IPS DF 4.7 (cell line): ENCODE data around the gene CEP250.
"Not testable (repeated sequence)": the region's sequence is repeated elsewhere in the genome, so short reads cannot be mapped to it uniquely, and the experiment has no call there.

ENCODE experiments used
- DNase-seq: peaks from one replicate; pipeline ENCODE4 v3.0.0-alpha.2; 2013; ENCODE audit warnings: low spot score; ENCODE audit errors: extremely low read depth

CEP250 gene

DNA sequence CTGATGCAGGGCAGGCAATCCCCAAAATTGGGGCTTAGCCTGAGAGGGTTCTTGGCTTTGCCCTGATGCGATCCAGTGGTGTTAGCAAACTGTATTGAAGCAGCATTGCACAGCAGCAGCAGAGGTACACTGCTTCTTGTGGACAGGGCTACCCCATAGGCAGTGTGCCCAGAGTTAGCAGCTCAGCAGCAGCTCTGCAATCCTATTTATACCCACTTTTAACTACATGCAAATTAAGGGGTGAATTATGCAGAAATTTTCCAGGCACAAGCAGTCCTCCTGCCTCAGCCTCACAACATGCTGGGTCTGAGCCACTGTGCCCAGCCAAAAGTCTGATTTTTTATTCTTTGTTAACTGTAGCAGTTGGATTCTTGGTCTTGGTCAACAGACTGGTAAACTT lies 70.2 kb downstream of the CEP250 start:
- DNase-seq = no peak

DNA sequence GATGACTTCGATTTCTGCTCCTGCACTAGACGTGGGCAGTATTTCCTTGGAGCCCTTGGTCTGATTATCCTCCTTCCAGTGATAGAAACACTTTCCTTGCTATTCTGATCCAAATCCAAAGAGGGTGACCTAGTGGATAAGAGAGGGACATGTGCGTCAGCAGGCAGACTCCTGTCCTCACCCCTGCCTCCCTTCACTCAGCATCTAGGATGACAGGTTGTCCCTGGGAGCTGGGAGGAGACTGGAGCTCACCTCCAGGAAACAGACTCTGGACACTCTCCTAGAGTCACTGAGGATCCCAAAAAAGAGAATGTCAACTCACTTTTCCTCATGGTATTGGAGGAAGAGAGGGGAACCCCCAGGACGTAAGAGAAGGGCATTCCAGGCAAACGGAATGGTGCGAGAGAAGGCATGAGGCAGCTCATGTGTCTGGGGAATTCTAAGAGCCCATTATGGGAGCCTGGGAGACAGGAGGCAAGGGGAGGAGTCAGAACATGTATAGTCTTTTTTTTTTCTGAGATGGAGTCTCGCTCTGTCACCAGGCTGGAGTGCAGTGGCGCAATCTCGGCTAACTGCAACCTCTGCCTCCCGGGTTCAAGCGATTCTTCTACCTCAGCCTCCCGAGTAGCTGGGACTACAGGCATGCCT lies 71.8 kb downstream of the CEP250 start:
- no peak for DNase-seq

DNA sequence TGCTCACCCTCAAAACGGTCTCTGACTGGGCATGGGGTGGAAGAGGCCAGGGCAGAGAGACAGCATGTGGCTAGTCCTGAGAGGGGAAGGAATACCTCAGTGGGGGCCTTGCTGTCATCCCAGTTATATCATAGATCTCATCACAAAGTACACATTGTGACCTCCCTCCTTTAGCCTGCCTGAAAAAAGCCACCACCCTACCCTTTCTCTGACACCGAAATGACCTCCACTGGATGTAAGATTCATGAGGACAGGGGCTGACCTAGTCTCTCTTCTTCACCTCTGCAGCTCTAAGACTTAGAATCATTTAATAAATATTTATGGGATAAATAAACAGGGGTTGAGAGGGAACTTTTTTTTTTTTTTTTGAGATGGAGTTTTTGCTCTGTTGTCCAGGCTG lies 74.2 kb downstream of the CEP250 start, which contains the start of gene C20orf173:
Gene C20orf173 (minus strand): TSS at position 101 of the 400 bp plus-strand sequence. CDS start 279 bp downstream, outside the sequence.
- DNase-seq = no peak

DNA sequence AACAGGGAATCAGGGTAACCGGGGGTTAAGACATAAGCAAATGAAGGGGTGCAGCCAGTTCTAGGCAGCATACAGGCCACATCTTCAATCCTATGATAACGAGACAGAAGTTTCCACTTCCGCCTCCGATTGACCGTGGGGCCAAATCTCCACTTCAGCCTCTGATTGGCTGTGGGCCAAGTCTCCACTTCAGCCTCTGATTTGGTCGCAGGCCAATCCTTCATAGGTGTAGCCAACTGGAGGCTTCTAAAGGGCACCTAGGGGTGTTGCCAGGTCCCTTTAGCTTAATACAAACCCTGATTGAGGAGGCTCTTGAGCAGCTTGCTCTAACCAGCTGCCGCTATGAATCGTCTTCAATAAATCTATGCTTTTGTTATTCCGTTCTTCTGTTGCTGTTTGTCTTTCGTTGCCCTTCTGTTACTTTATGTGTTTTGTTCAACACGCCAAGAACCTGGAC lies 84.4 kb downstream of the CEP250 start:
- no peak for DNase-seq

DNA sequence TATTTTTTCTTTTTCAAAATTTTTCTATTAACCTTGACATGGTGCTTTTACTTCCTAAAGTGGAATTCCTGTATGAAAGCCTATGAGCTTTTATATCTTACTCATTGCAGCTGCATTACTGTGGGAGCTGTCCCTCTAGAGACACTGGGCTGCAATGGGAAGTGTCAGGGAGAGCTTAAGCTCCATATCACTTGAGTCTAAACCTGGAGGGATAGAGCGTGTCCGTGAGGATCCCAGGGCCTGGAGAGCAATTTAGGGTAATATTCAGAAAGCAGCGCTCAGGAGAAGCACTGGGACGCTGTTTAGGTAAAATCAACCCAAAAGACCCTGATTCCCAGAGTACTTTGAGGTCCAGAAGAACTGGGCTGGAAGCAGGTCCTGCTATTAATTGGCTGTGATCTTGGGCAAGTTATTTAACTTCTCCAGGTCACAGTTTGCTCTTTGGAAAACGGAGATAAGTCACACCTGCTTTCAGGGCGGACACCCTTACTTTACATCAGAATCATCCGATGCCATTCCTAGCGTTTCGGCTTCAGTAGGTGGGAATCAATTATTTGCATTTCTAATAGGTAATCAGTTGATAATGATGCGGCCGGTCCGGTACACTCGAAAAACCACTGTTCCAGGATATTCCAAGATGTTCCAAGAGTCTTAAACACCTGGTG lies 85.9 kb downstream of the CEP250 start:
- DNase-seq = no peak

DNA sequence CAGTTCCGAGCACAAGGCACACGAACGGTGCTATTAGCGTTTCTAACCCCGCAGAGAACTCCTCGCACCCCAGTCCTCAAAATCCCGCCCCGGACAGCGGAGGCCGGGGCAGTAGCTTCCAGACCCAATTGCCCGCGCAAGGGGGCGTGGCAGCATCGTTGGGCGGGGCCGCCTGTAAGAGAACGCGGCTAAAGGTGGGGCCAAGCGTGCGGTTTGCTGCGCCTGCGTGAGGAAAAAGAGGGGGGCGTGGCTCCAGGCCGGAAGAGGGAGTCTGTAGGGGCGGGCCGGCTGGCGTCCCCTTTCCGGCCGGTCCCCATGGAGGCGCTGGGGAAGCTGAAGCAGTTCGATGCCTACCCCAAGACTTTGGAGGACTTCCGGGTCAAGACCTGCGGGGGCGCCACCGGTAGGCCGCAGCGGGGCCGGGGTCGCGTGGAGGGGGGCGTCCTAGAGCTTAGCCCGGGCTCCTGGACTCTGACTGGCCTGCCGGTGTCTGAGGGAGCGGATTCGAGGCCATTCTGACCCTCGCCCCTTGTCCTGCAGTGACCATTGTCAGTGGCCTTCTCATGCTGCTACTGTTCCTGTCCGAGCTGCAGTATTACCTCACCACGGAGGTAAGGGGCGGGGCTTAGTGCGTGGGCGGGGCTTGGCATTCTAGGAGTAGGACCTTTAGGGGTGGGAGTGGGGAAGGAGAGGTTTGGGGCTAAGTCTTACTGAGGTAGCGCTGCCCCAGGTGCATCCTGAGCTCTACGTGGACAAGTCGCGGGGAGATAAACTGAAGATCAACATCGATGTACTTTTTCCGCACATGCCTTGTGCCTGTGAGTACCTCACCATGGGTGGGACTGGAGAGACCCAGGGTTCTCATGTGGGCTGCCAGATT lies 86.6 kb downstream of the CEP250 start, which contains the start of gene ERGIC3:
Gene ERGIC3 (plus strand): TSS at position 296 of the 880 bp plus-strand sequence. CDS start 20 bp downstream, at position 316.
- DNase-seq = no peak

DNA sequence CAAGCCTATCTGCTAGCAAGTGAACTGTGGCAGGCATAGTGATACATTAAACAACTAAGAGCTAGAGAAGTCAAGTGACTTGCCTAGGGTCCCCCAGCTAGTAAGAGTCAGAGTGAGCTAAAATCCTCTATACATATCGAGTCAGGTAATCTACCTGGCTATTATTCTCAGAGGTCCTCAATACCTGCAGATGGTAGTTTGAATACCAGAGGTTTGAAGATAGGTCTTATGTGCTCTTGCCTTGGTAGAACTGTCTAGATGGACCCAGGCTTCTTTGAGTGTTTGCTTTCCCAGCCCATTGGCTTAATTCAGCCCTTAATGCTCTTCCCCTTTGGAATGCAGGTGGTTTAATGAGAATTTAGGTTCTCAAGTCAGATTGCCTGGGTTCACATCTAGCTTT lies 87.6 kb downstream of the CEP250 start:
- DNase-seq = no peak

DNA sequence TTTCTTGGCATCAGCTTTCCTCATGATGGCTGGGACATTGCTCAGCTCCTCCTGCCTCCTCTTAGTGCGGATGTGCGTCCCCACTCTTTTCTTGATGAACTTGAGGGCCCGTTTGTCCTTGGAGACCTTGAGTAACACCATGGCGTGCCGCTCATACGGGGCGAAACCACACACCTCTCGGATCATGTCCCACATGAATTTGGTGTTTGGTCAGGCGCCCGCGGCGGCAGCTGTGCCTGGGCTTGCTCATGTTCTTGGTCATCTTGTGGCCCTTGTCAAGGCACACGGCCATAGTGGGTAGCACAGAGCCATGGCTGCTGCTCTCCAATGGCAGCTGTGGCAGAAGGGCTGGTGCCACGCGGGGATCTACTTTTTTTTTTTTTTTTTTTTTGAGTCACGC lies 89.0 kb downstream of the CEP250 start:
- DNase-seq = no peak

DNA sequence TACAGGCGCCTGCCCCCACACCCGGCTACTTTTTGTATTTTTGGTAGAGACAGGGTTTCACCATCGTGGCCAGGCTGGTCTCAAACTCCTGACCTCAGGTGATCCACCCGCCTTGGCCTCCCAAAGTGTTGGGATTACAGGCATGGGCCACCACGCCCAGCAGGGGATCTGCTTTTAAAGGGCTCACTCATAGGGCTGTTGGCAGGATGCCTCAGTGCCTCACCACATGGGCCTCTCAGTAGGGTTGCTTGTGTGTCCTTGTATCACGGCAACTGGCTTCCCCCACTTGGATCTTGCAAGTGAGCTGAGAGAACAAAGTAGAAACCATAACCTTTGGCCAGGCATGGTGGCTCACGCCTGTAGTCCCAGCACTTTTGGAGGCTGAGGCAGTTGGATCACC lies 89.5 kb downstream of the CEP250 start:
- DNase-seq = not testable (repeated sequence)

DNA sequence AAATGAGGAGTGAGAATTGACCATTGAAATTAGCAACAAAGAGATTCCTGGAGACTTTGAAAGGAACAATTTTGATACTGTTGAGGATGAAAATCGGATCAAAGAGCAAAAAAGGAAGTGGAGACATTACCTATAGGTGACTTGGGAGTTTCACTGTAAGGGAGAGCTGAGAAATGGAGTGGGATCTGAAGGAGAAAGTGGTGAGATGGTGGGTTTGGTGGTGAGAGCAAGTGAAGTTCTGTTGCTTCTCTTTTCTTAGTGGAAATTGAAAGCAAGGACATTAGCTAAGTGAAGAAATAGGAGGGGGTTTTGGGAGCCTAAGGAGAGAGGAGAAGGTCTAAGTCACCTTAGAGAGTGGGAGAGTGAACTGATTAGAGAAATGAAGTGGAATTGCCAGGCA lies 90.7 kb downstream of the CEP250 start:
- DNase-seq = no peak

DNA sequence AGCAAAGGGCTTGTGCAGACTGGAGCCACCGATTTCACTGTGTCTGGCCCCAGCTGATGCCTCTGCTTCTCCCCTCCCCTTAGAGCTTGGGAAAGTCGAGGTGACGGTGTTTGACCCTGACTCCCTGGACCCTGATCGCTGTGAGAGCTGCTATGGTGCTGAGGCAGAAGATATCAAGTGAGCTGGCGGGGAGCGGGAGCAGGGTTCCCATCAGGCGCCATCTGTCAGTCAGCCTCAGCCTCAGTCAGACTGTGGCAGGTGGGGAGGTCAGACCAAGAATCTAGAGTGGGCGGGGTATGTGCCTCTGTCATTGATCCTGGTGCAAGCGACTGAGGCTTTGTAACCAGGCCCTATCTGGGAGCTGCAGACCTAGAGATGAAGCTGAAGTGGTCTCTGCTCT lies 91.9 kb downstream of the CEP250 start:
- no peak for DNase-seq

DNA sequence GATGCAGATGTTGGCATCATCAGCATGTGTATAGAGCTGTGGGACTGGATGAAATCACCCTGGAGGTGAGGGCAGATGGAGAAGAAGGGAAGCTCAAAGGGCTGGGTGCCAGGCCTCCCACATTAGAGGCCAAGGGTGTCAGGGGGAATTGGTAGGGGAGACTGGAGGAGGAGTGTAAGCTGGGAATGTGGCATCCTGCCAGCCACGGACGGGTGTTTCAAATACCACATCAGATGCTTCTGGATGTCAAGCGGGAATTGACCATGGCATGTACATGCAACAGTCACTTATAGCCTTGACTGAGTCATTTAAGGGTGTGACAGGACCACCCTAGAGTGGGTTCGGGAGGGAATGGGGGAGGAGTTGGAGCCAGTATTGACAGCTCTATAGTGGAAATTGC lies 96.1 kb downstream of the CEP250 start:
- DNase-seq = no peak

DNA sequence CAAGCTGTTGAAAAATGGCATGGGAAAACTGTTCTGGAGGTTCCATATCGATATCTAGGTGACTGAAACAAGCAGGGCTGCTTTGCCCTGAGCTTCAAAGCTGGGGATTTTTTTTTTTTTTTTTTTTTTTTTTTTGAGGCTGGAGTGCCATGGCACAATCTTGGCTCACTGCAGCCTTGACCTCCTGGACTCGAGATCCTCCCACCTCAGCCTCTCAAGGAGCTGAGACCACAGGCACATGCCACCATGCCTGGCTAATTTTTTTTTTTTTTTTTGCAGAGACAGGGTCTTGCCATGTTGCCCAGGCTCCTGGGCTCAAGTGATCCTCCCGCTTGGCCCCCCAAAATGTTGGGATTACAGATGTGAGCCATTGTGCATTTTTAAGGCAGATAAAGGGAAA lies 97.5 kb downstream of the CEP250 start:
- no peak for DNase-seq

DNA sequence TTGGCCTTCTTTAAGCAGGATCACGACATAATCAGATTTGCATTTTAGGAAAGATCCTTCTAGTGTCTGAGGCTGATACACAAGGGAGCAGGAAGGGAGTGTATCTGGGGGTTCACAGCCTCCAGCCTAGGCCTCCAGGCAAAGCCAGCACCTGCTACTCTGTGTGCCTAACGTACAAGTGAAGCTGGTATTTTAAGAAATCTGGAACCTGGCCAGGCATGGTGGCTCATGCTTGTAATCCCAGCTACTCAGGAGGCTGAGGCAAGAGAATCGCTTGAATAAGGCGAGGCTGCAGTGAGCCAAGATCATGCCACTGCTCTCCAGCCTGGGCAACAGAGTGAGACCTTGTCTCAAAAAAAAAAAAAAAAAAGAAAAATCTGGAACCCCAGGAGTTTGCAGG lies 100.1 kb downstream of the CEP250 start:
- not testable (repeated sequence) for DNase-seq

DNA sequence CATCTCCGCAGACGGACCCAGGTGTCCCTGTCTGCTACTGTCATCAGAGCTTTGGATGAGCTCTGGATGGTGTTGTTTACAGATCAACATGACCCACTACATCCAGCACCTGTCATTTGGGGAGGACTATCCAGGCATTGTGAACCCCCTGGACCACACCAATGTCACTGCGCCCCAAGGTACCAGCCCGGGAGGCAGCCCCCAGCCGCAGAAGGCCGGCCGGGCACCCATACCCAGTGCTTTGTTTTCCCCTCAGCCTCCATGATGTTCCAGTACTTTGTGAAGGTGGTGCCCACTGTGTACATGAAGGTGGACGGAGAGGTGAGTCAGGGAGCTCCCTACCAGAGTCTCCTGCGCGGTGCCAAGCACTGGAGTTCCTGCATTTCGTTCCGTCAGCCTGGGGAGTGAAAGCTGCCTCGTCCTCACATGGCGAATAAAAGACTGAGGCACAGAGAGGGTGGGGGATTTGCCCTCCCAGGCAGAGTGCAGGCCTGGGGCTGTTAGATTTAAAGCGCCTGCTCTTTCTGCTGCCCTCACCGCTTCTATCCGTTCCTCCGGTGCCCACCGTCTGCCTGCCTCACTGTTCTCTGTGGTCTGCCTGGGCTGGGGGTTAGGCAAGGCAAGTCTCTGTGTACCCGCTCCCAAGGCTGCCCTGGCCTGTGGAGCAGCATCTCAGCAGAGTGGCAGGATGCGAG lies 100.7 kb downstream of the CEP250 start:
- no peak for DNase-seq

DNA sequence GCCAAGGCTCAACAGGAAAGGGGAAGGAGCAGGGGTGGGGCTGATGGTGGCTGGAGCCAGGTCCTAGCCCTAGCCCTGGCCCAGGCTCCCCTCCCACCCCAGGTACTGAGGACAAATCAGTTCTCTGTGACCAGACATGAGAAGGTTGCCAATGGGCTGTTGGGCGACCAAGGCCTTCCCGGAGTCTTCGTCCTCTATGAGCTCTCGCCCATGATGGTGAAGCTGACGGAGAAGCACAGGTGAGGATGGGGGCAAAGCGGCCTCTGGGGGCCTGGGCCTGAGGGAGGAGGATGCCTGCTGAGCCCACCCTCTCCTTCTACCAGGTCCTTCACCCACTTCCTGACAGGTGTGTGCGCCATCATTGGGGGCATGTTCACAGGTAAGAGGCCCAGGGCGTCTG lies 101.5 kb downstream of the CEP250 start:
- no peak for DNase-seq

DNA sequence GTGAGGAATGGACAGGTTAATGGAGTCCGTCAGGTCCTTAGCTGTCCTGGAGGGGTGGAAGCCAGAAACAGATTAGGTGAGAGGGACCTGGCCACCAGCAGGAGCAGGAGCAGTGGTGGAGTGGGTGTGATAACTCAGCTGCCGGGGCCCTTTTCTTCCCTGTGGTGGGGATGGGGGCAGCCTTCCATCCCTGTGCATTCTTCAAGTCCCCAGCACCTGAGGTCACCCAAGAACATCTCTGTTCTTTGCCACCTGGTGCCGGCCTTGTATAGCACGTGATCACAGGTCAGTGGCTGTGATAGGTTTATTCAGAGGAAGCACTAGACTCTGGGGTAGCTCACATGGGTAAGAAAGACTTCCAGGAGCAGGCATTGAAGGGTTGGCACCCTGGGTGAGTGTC lies 103.1 kb downstream of the CEP250 start:
- no peak for DNase-seq

DNA sequence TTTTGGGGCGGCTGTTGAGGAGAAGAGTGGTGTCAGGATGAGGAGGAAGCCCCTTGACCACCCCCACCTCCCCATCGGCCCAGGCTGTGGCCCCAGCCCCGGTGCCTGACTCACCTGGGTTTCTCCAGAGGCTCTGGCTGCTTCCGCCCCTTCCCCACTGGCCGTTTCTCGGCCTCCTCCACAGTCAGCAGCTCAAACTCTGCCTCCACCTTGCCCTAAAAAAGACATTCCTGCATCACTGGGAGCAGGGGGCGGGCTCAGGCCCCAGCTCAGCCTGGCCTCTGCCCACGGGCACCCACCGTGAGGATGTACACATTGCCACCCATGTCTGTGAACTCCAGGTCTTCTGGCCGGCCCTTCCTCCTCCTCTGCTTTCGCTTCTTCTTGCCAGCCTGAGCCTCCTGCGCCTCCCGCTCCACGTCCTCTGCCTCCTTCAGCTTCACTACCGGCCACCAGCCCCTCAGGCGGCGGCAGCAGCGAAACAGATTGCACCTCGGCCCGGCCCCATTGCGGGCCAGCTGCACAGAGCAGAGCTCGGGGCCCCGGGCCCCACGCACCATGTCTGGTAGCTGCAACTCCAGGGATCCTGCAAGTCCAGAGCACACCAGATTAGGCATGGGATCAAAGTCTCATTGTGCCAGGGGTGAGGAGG lies 103.8 kb downstream of the CEP250 start:
- no peak for DNase-seq

DNA sequence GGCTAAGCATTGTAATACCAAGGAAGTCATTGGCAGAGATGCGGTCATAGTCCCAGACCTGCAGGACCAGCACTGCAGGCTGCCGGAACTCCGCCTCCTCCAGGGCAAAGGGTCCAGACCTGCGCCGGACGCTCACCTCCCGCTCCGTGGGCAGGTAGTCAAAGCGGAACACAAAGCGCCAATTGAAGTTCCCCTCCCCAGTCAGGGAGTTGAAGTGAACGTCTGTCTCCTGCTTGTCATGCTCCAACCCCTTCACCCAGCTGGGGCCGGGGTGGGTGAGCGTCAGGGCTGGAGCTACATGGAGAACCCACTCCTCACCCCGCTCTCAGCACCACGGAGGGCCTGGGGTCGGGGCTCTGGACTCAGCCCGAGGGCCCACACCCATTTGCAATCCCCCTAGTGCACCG lies 104.7 kb downstream of the CEP250 start:
- DNase-seq = no peak

DNA sequence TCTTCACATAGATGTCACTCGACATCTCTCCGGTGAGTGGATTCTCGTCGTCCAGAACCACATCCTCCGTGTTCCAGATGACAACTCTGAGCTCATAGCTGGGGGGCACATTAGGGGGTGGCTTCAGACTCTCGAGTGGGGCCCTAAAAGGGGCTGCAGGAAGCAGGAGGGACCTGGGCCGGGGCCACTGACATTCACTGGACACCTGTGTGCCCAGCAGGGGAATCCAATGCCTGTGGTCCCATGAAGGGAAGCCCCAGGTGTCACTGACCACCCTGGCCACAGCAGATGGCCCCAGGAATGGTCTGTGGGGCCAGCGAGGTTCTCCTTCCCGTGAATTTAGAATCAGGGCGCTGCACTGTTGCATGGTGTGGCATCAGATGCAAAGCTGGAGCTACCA lies 105.1 kb downstream of the CEP250 start:
- DNase-seq = no peak

DNA sequence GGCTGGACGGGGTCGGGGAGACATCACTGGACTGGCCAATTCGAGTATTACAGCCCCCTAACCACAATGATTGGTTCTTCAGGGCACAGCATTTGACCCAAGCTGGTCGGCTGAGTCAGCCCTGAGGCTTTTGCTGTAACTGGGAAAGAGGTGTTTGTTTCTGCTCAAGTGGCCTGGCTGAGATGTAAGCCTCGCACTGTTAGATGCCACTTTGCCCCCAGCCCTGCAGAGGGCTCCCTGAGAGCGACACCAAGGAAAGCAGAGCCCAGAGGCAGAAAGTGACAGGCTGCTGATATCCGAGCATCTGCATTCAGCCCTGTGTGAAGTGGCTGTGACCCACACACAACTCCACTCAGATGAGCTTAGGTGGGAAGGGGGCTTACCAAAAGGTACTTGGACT lies 105.9 kb downstream of the CEP250 start:
- DNase-seq = no peak
